ENCODE results near the gene TGFBR2. TPM values are rescaled to one million over a fixed set of nuclear protein-coding genes. Genes with fewer than 3 reads are reported as not detected.

The TGFBR2 gene
- total RNA-seq, 2 donors from 2014 or later: 91.8 to 143 TPM

DNA sequence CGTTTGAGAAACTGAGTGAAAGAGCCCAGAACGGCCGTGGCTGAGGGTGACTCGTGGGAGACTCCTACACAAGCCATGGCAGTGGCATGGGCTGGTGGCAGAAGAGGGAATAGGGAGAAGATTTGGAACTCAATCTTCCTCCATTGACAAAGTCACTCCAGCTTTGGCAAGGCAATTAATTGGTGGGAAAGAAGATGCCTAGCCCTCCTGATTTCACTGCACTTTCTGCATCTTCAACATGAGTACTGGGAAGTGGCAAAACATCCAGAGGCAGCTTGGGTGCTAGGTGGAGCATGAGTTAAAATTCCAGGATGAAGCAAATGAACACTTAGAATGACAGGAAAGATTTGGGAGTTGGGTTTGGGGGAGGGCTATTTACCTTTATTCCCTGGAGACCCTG, 1.4 kb upstream of the TGFBR2 start:
- no peak for DNase-seq
- H3K27ac ChIP-seq: peak overlapping the region; percentile 94 to 99 (median 98)
- H3K9me3 ChIP-seq: no peaks in the 10 kb centered on the region
- H3K27me3 ChIP-seq: no peaks in the 10 kb centered on the region
- no peak for TF ChIP-seq CTCF (IDR thresholded peaks at IDR 0.05)
- no peak for TF ChIP-seq POLR2A (IDR thresholded peaks at IDR 0.05)
- WGBS, 2 donors: 76 to 80% methylated on average over 4 of the region's 4 CpGs
- intact Hi-C loops (cut with DNase I): no loop called here
- H3K4me3 ChIP-seq: no peak overlapping the region
- ATAC-seq: no peak
- no peaks in the 10 kb centered on the region for H3K36me3 ChIP-seq (replicated peaks in 1 of 2; ENCODE audit: insufficient read depth in 1 of 2, low read depth in 2 of 2)
- H3K4me1 ChIP-seq: peaks cover 29% of the 10 kb centered on the region

- ATAC-seq (no peak), DNase-seq (peak in 2 of 4 donors; percentile 28 to 38)
- Histone ChIP-seq H3K4me3 (peak overlapping the region in 1 of 2 donors; percentile 66), H3K27me3 (no peaks in the 10 kb centered on the region), H3K4me1 (peaks cover 36% of the 10 kb centered on the region), H3K36me3 (replicated peaks in 1 of 2; ENCODE audit: insufficient read depth in 1 of 2, low read depth in 2 of 2) (no peaks in the 10 kb centered on the region), H3K9me3 (no peaks in the 10 kb centered on the region), H3K27ac (peak overlapping the region; percentile 94 to 99 (median 98))
- intact Hi-C loops (cut with DNase I): no loop called here
- no peak for TF ChIP-seq POLR2A (IDR thresholded peaks at IDR 0.05)
- TF ChIP-seq CTCF (IDR thresholded peaks at IDR 0.05): no peak
- WGBS, 2 donors: 4 to 9% methylated on average over 10 of the region's 10 CpGs
Observed at GRCh38 chr3:30605706-30606300, 598 bp upstream of the TGFBR2 start.

DNA sequence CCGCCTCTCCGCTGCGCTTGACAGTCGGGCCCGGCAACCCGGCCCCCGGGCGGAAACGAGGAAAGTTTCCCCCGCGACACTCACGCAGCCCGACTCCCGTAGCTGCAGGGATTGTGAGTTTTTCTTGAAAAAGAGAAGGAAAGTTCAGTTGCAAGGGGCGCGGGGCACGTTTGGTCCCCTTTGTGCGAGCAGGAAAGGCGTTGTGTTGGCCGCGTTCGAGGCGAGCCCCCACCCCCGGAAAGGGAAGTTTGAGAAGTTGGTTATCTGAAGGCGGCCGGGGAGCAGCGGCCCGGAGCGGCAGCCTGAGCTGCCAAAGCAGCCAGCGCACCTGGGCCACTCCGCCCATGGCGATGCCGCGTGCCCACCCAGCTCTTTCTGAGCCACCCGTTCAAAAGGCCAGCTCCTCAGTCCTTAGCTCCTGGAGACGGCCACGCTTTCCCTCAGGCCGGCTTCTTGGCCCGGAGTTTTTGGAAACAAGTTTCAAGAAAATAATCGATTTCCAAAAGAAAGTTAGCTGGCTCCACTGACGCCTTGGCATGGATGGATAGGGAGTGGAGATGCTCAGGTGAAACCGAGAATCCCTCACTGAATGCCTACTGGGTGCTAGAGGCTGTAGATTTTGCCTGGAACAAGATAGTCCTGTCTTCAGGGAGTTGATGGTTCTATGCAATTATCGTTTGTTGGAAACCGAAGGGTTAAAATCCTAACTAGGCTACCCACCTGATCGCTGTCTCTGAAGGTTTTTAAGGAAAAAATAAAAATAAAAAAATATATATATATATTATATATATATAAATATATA, 832 bp downstream of the TGFBR2 start:
- ATAC-seq (peak; percentile 51), DNase-seq (peak; percentile 68 to 79 (median 74))
- no peaks in the 10 kb centered on the region for H3K36me3 ChIP-seq (replicated peaks in 1 of 2; ENCODE audit: insufficient read depth in 1 of 2, low read depth in 2 of 2)
- peak overlapping the region; percentile 66 to 75 for H3K4me3 ChIP-seq
- H3K27ac ChIP-seq: peak overlapping the region; percentile 94 to 99 (median 98)
- no peaks in the 10 kb centered on the region for H3K27me3 ChIP-seq
- peaks cover 50% of the 10 kb centered on the region for H3K4me1 ChIP-seq
- intact Hi-C loops (cut with DNase I): no loop called here
- WGBS, 2 donors: 2% methylated on average over 27 to 45 of the region's 45 CpGs
- H3K9me3 ChIP-seq: no peaks in the 10 kb centered on the region
- peak in 2 of 3 donors; percentile 40 to 46 for TF ChIP-seq POLR2A (IDR thresholded peaks at IDR 0.05)
- TF ChIP-seq CTCF (IDR thresholded peaks at IDR 0.05): no peak

GRCh38 chr3:30608598-30608947, 2.2 kb downstream of the TGFBR2 start:
- peaks cover 50% of the 10 kb centered on the region for H3K4me1 ChIP-seq
- intact Hi-C loops (cut with DNase I): no loop called here
- H3K4me3 ChIP-seq: no peak overlapping the region

More at GRCh38 chr3:30608598-30608947, 2.2 kb downstream of the TGFBR2 start:
- Histone ChIP-seq H3K27ac (peak overlapping the region in 2 of 4 donors; percentile 20 to 97), H3K9me3 (no peaks in the 10 kb centered on the region), H3K27me3 (no peaks in the 10 kb centered on the region), H3K36me3 (replicated peaks in 1 of 2; ENCODE audit: insufficient read depth in 1 of 2, low read depth in 2 of 2) (no peaks in the 10 kb centered on the region)
- 56 to 59% methylated on average over 2 of the region's 2 CpGs for WGBS, 2 donors
- ATAC-seq (no peak), DNase-seq (no peak)
- no peak for TF ChIP-seq POLR2A (IDR thresholded peaks at IDR 0.05)
- TF ChIP-seq CTCF (IDR thresholded peaks at IDR 0.05): no peak
